HCT116 (cell line): Measurements from ENCODE around the gene SLC9C2. TPM values are rescaled to one million over a fixed set of nuclear protein-coding genes. Genes with fewer than 3 reads are reported as not detected.
A peak's percentile ranks its signal among the peaks of the same experiment; 100 is the strongest.

Source experiments
- ATAC-seq: fragments of 200-7000 bp; cut with Tn5 transposase; 2 replicates; pipeline ENCODE4 v1.9.1; 2020; ENCODE audit warnings: mild to moderate bottlenecking, moderate library complexity
- Bru-seq: library from RNA; stranded (reverse); fragments of 400-500 nt; gene quantifications from one replicate; lab custom pipeline; 2021; lab: Mats Ljungman, UMichigan
- BruChase-seq, 2 experiments: library from RNA; stranded (reverse); fragments of 400-500 nt; gene quantifications; one replicate each; lab custom pipeline; 2021; lab: Mats Ljungman, UMichigan
- BruUV-seq: library from RNA; stranded (reverse); fragments of 400-500 nt; replicated peaks from 2 replicates; lab custom pipeline; 2021; lab: Mats Ljungman, UMichigan
- CTCF ChIA-PET: fragments of 300-600 bp; sonication (Branson Sonifier 250); formaldehyde crosslinking; loops from one replicate; lab custom pipeline; 2021; ENCODE audit warnings: antibody characterized with exemption; lab: Charles Lee
- POLR2A ChIA-PET: fragments of 300-600, 350-600 bp; sonication (Branson Sonifier 250); formaldehyde crosslinking; loops from one replicate; lab custom pipeline; 2021; ENCODE audit warnings: antibody characterized with exemption; lab: Charles Lee
- RAD21 ChIA-PET, 2 experiments: fragments of 300-600 bp; sonication (Branson Sonifier 250); formaldehyde crosslinking; loops; one replicate each; lab custom pipeline; 2023; ENCODE audit warnings: low total read pairs in 2 of 2; ENCODE audit not compliant: uncharacterized antibody in 2 of 2, unreplicated experiment in 2 of 2, low non-redundant PET in 1 of 2; lab: Charles Lee
- DNase-seq: peaks from one replicate; pipeline ENCODE4 v3.0.0-alpha.2; 2010; ENCODE audit warnings: low read depth, low spot score
- H2AFZ ChIP-seq: fragments of 200-600 bp; shearing (Covaris generic), sonication (generic); 2 replicates; pipeline ENCODE4 v1.6.1; 2017; ENCODE audit warnings: low read depth, mixed run types, mixed read lengths, antibody characterized with exemption, low read length; ENCODE audit not compliant: poor library complexity, severe bottlenecking
- H3K27ac ChIP-seq: 2 replicates; pipeline ENCODE4 v1.5.1; 2012; ENCODE audit warnings: low read depth, low read length
- H3K27me3 ChIP-seq: fragments of 200-600 bp; sonication (generic); 2 replicates; pipeline ENCODE4 v1.6.1; 2016; ENCODE audit warnings: mixed run types, low read length, mixed read lengths; ENCODE audit not compliant: insufficient read depth
- H3K36me3 ChIP-seq, 2 experiments: fragments of 200-500 bp in 1 of 2; fragments of 200-600 bp in 1 of 2; sonication (Bioruptor generic) in 1 of 2; sonication (generic) in 1 of 2; 2 replicates each; pipeline versions ENCODE4 v1.5.1 to v1.6.1; 2014 to 2016; ENCODE audit warnings: low read length in 2 of 2, inconsistent platforms in 1 of 2, mixed read lengths in 1 of 2, mixed run types in 1 of 2; ENCODE audit not compliant: insufficient read depth in 2 of 2, control insufficient read depth in 1 of 2
- H3K4me1 ChIP-seq, 2 experiments: fragments of 200-600 bp in 1 of 2; sonication (generic) in 1 of 2; 2 replicates each; pipeline versions ENCODE4 v1.5.1 to v1.6.1; 2012 to 2017; ENCODE audit warnings: low read length in 2 of 2, inconsistent platforms in 1 of 2, mild to moderate bottlenecking in 1 of 2, mixed read lengths in 1 of 2, mixed run types in 1 of 2, moderate library complexity in 1 of 2; ENCODE audit not compliant: insufficient read depth in 2 of 2, control insufficient read depth in 1 of 2
- H3K4me2 ChIP-seq: fragments of 200-600 bp; sonication (generic); 2 replicates; pipeline ENCODE4 v1.6.1; 2017; ENCODE audit warnings: mixed run types, low read length, mixed read lengths
- H3K4me3 ChIP-seq, 2 experiments: fragments of 200-600 bp in 1 of 2; sonication (generic) in 1 of 2; replicated peaks in 1 of 2; 2 replicates each; pipeline ENCODE4 v1.5.1; 2011 to 2016; ENCODE audit warnings: low read length in 2 of 2, control low read depth in 1 of 2, low read depth in 1 of 2, mild to moderate bottlenecking in 1 of 2, mixed read lengths in 1 of 2, mixed run types in 1 of 2
- H3K79me2 ChIP-seq: fragments of 200-600 bp; sonication (generic); 2 replicates; pipeline ENCODE4 v1.6.1; 2017; ENCODE audit warnings: mild to moderate bottlenecking, mixed run types, low read length, moderate library complexity, mixed read lengths; ENCODE audit not compliant: insufficient read depth
- H3K9ac ChIP-seq: fragments of 200-600 bp; sonication (generic); 2 replicates; pipeline ENCODE4 v1.6.1; 2016; ENCODE audit warnings: low read length, mixed read lengths
- H3K9me2 ChIP-seq: fragments of 200-600 bp; sonication (generic), shearing (Covaris generic); 2 replicates; pipeline ENCODE4 v1.6.1; 2017; ENCODE audit warnings: mixed run types, mild to moderate bottlenecking, moderate library complexity; ENCODE audit not compliant: insufficient read depth
- H3K9me3 ChIP-seq, 2 experiments: fragments of 200-500 bp in 1 of 2; fragments of 200-600 bp in 1 of 2; sonication (Bioruptor generic) in 1 of 2; sonication (generic) in 1 of 2; 2 replicates each; pipeline ENCODE4 v1.6.1; 2014 to 2017; ENCODE audit warnings: low read length in 2 of 2, mixed read lengths in 2 of 2, inconsistent platforms in 1 of 2, low read depth in 1 of 2, mild to moderate bottlenecking in 1 of 2, mixed run types in 1 of 2, moderate library complexity in 1 of 2; ENCODE audit not compliant: control insufficient read depth in 1 of 2, insufficient read depth in 1 of 2
- H4K20me1 ChIP-seq: fragments of 200-600 bp; sonication (generic), shearing (Covaris generic); 2 replicates; pipeline ENCODE4 v1.6.1; 2017; ENCODE audit warnings: mixed run types, mild to moderate bottlenecking, moderate library complexity; ENCODE audit not compliant: insufficient read depth
- CBX3 ChIP-seq: IDR thresholded peaks from 2 replicates; pipeline ENCODE4 v1.6.1; 2012; ENCODE audit warnings: low read depth
- CEBPB ChIP-seq: IDR thresholded peaks from 2 replicates; pipeline ENCODE4 v1.6.1; 2012; ENCODE audit warnings: low read depth
- EGR1 ChIP-seq: IDR thresholded peaks from 2 replicates; pipeline ENCODE4 v1.6.1; 2012; ENCODE audit warnings: low read depth
- EZH2 ChIP-seq: fragments of 200-600 bp; sonication (generic); IDR thresholded peaks from 2 replicates; pipeline ENCODE4 v1.6.1; 2017; ENCODE audit warnings: antibody characterized with exemption, mixed run types
- EZH2phosphoT487 ChIP-seq: fragments of 200-600 bp; IDR thresholded peaks from 2 replicates; pipeline ENCODE4 v1.6.1; 2018; ENCODE audit warnings: antibody characterized with exemption, borderline replicate concordance
- JUND ChIP-seq: IDR thresholded peaks from 2 replicates; pipeline ENCODE4 v1.6.1; 2012
- SIN3A ChIP-seq: IDR thresholded peaks from 2 replicates; pipeline ENCODE4 v1.6.1; 2012; ENCODE audit warnings: low read depth
- SP1 ChIP-seq: IDR thresholded peaks from 2 replicates; pipeline ENCODE4 v1.6.1; 2012; ENCODE audit warnings: low read depth
- TCF7L2 ChIP-seq: IDR thresholded peaks from 2 replicates; pipeline ENCODE4 v1.7.0; 2011; ENCODE audit warnings: borderline replicate concordance, inconsistent platforms; ENCODE audit not compliant: insufficient read depth, insufficient read length; ENCODE audit errors: extremely low read depth
- YY1 ChIP-seq: IDR thresholded peaks from 2 replicates; pipeline ENCODE4 v1.6.1; 2011; ENCODE audit warnings: low read length, low read depth, moderate library complexity, mild to moderate bottlenecking; ENCODE audit not compliant: insufficient replicate concordance; ENCODE audit errors: extremely low read depth
- ZBTB33 ChIP-seq: IDR thresholded peaks from 2 replicates; pipeline ENCODE4 v1.6.1; 2011; ENCODE audit warnings: mild to moderate bottlenecking, low read length, moderate library complexity; ENCODE audit not compliant: insufficient replicate concordance; ENCODE audit errors: extremely low read depth
- ZFX ChIP-seq: fragments of 450-650 bp; IDR thresholded peaks from 2 replicates; pipeline ENCODE4 v1.6.1; 2017
- intact Hi-C: fragments of 100-400 bp; cut with micrococcal nuclease; formaldehyde crosslinking; loops from 2 replicates; pipeline ENCODE4 v1.10.0; 2022
- long read RNA-seq: library from polyadenylated mRNA; unstranded; transcript quantifications from one replicate; pipeline ENCODE4 v2.0.0, GENCODE V29; 2021; ENCODE audit not compliant: unreplicated experiment
- polyA plus RNA-seq: library from polyadenylated mRNA; unstranded; fragments of >200 nt; gene quantifications from 2 replicates; pipeline ENCODE4 v1.2.1, GENCODE V29; 2012; ENCODE audit warnings: missing spikeins
- total RNA-seq: library from RNA; stranded (reverse); gene quantifications from one replicate; pipeline ENCODE4 v1.2.1, GENCODE V29; 2021; ENCODE audit not compliant: unreplicated experiment
- TF ChIP-seq, protein P1 (sequence below): IDR thresholded peaks from 2 replicates; pipeline ENCODE4 v1.6.1; 2012; ENCODE audit warnings: low read depth

Gene SLC9C2, protein sequence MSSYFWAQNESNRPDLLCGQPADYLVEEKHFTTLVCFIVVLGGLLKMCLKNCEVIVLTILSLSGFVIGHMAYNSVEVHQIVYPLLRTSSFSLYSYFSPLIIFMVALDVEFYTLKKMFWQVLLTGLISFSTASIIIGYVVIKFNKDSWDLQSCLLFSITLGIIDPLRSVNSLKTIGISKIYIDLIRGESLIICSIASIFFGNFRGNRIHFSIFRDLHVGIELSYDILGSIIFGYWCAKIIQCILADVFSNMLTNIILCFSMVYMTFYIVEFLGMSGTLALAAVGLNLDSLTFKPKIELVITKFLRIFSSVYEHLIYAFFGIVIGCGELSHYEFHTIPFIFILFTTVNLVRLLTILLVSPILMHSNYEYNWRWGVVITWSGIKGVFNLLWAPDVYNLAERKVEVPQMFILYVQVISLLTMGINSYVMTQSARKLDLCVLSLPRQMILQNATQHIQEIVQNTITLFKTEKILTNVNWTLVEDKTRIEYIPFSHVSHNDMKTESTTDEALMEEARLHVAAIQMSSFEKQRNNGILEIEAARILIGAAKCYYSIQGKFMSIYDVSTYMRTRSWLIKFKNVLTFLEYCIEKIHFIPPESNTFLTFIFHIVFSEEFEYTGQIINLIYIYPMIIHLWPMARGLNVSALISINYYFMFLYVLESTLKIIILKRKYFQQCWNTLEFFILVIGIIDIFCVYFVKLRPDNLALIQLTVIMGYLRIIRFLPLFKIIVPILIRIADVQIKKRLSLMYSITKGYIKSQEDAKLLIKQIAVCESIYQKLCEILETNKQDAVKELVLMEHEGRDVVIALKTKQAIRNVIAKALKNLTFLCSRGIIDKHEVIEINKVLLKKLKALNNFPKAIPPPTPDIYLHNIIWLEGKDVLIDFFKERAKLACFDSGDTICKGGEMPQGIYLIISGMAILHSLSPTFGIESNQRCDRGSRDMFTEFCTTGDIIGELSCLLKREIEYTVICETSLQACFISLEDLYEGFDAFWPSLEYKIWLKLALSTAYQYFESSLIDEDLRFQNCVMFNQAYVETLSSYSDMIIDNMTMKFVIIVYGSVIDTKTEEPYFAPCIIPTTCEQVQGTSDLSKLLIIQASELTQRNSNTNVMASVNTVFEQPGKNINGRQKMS
- total RNA-seq = not detected
- 0.01 TPM in 1 of 2 replicates, not detected in the other for polyA plus RNA-seq
- percentile 10 among the genes with signal in this experiment for Bru-seq, nascent RNA
- percentile 14 among the genes with signal in this experiment for BruChase-seq, experiment 1, labeled RNA remaining after a 6-hour chase
- percentile 14 among the genes with signal in this experiment for BruChase-seq, experiment 2, labeled RNA remaining after a 2-hour chase
- long read RNA-seq = 0 reads

DNA sequence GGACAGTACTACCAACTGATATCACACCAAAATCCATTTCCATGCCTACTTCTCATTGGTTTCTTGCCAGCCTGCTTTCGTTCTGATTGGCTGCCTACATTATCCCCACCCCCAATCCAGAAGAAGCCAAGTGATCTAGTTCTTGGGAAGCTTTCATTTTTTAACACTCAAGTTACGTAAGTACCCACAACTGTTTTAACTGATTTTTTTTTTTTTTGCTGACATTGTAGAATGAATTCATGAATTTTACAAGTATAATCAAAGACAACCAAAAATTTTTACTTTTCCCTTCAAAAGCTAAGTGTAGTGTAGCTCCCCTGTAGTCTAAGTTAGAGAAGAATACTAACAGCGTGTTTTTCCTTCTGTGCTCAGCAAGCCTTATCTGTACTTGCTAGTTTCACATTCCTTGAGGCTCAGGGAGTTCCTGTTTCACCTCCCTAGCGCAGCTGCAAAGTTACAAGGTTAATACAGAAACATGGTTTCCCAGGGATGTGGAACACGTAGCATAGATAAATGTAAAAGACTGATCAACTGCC is at the start of gene SLC9C2:
Gene SLC9C2, minus strand, starts transcription at position 17 of the 536 bp plus-strand sequence. CDS start 1,296 bp downstream, outside the sequence.
- Histone ChIP-seq H3K4me3 (no peak within 1 kb of the TSS), H3K27me3 (no peaks in the 10 kb centered on the region), H3K4me2 (no peak within 1 kb of the TSS), H3K4me1 (no peaks in the 10 kb centered on the region), H3K79me2 (no peaks in the 10 kb centered on the region), H2AFZ (no peak within 1 kb of the TSS), H3K9me2 (no peaks in the 10 kb centered on the region), H3K27ac (no peak within 1 kb of the TSS), H3K9me3 (no peaks in the 10 kb centered on the region), H4K20me1 (no peaks in the 10 kb centered on the region), H3K36me3 (no peaks in the 10 kb centered on the region), H3K9ac (no peak within 1 kb of the TSS)
- no TSS peak for BruUV-seq
- CTCF ChIA-PET = no interaction called here
- POLR2A ChIA-PET = no interaction called here
- ATAC-seq (no peak), DNase-seq (no peak)
- intact Hi-C loops = no loop called here
- RAD21 ChIA-PET = no interaction called here
- TF ChIP-seq ZBTB33 (no peak), TCF7L2 (no peak), EZH2 (no peak), JUND (no peak), SIN3A (no peak), CEBPB (no peak), EGR1 (no peak), SP1 (no peak), CBX3 (no peak), ZFX (no peak), EZH2phosphoT487 (no peak), YY1 (no peak)
- TF ChIP-seq, protein P1, sequence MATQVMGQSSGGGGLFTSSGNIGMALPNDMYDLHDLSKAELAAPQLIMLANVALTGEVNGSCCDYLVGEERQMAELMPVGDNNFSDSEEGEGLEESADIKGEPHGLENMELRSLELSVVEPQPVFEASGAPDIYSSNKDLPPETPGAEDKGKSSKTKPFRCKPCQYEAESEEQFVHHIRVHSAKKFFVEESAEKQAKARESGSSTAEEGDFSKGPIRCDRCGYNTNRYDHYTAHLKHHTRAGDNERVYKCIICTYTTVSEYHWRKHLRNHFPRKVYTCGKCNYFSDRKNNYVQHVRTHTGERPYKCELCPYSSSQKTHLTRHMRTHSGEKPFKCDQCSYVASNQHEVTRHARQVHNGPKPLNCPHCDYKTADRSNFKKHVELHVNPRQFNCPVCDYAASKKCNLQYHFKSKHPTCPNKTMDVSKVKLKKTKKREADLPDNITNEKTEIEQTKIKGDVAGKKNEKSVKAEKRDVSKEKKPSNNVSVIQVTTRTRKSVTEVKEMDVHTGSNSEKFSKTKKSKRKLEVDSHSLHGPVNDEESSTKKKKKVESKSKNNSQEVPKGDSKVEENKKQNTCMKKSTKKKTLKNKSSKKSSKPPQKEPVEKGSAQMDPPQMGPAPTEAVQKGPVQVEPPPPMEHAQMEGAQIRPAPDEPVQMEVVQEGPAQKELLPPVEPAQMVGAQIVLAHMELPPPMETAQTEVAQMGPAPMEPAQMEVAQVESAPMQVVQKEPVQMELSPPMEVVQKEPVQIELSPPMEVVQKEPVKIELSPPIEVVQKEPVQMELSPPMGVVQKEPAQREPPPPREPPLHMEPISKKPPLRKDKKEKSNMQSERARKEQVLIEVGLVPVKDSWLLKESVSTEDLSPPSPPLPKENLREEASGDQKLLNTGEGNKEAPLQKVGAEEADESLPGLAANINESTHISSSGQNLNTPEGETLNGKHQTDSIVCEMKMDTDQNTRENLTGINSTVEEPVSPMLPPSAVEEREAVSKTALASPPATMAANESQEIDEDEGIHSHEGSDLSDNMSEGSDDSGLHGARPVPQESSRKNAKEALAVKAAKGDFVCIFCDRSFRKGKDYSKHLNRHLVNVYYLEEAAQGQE = no peak
